Activated effector memory CD4-positive, alpha-beta T cell treated with Interleukin-2 at 50 U/mL for 16 hours (primary cell): Measurements from ENCODE around the gene AOPEP.

Source experiments
- DNase-seq: peaks from one replicate; pipeline ENCODE4 v3.0.0-alpha.2; 2020

The AOPEP gene

DNA sequence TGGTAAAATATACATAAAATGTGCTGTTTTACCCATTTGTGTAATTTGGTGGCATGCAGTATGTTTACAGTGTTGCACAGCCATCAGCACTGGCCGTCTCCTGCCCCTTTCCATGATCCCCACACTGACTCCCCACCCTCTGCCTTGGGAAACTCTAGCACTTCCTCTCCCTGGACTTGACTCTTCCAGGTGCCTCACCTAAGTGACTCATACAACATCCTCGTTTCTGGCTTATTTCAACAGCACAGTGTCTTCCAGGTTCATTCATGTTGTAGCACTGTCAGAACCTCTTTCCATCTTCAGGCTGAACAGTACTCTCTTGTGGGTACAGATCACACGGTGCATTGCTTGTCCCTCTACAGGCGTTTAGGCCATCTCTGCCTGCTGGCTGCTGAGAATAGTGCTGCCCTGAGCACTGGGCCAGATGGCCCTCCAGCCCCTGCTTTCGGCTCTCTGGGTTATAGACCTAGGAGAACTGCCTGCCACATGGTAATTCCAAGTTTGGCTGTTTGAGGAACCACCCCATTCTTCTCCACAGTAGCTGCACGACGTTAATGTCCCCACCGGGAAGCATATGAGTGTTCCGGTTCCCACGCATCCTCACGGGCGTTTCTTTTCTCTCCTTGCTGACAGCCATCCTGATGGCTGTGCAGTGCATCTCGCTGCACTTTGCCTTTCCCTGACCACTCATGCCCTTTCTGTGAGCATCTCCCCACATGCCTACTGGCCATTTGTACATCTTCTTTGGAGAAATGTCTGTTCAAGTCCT, 379.2 kb downstream of the AOPEP start:
- no peak for DNase-seq

DNA sequence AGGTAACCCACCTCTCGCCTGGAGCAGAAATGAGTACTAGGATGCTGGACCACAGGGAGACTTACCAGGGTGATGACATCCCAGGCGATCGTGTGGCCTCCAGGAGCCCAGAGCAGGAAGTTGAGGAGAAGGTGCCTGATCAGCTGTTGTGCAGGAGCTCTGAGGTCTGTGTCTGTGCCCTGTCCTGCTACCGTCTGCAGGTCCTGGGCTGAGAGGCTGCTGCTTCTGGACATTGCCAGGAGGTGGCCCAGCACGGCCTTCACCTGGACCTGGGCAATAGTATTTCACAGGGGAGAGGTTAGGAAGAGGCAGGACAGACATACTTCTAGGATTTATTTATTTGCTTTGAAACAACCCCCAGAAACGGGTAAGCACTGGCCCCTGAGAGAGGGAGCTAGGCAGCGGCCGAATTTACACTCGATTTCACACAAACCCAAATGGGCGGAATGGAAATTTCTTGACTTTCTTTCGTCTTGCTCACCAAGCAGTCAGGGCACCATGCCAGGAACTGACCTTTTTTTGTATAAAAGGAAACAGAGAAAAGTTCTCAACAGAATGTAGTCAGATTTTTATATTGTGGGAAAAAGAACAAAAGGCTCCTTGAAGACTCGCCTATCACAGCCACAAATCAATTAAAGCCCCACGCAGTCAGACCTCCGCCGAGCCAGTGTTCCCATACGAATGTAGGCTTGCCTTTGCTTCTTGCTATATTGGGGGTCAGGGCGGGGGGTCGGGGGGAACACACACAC, 380.7 kb downstream of the AOPEP start:
- no peak for DNase-seq

DNA sequence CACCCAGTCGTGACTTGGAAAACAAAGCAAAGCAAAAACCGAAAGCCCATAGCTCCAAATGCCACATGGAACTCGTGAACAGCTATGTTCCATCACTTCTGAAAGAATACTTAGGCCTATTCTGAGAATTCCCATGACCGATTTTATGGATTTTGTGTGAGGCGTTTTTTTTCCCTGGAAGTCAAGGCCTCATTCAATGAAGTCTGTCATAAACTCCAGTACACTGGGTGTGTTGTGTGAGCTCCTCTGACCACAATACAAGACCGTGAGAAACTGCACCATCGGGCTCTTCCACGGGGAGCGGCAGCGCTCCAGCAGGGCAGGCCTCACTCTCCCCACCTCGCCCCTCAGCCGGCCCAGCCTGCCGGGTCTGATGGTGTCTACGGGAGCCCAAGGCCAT, 381.5 kb downstream of the AOPEP start:
- DNase-seq, result no peak

DNA sequence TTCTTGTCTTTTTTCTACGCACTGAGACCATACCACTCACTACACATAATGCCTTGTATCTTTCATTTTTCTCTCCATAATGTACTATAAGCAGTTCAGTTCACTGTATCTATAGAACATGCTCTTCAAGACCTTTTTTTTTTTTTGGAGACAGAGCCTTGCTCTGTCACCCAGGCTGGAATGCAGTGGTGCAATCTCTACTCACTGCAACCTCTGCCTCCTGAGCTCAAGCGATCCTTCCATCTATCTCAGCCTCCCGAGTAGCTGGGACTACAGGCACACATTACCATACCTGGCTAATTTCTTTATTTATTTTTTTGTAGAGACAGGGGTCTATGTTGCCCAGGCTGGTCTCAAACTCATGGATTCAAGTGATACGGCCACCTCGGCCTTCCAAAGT, 382.3 kb downstream of the AOPEP start:
- no peak for DNase-seq

DNA sequence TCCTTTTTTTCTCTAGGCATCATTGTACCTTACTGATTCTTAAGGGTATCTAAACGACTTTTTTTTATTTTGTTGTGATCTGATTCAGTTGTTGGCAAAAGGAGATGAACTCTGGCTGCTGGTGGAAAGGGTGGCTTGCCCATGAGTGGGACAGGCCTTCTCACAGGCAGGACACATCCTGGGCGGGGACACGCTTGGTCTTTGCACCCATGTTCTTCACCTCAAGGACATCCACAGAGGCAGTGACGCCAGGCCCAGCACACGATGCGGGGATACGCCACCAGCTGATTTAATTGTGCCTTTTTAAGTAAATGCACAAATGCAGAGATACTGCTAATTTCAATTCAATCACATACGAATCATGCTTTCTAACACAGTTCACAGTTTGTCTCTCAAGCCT, 383.0 kb downstream of the AOPEP start:
- DNase-seq, result no peak

DNA sequence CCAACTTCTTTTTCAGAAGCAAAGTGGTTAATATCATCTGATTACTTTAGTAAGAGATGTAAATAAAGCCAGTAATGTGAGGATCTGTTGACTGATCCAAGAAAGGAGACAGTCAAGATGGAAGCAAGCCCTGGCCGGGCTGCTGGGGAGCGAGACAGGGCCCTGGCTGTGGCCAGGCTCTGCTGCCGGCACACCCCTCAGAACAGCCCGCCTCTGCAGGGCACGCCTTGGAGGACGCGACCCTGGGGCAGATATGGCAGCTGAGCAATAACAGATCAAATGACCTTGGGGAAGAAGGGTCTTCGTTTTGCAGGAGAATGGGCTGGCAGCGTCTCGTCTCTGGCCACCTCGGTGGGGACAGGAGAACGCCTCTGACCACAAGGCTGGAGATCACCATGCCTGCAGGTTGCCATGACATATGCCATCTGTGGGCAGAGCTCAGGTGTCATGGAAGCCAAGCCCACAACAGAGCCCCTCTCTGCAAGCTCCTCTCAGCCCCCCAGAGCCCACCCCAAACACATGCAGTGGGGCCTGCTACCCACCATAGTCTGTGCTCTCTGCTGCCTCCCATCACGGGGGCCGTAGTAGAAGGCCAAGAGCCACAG, 384.5 kb downstream of the AOPEP start:
- no peak for DNase-seq

DNA sequence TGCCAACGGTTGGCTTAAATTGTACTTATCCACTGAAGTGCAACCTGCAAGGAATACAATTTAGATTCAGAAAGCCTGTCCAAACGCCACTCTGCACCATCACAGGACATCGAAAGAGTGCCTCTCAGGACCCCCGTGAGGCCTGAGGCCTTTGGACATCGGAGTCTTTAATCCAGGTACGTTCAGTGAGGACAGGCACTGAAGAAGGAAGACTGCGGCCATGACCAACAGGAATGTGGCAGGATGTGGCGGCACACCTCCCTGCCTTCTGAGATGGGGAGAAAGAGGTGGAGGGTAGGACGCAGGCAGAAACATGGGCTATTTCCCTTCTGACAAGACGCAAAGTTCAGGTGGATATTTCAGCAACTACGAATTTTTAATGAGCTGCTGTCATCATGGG, 385.2 kb downstream of the AOPEP start:
- DNase-seq, result no peak

DNA sequence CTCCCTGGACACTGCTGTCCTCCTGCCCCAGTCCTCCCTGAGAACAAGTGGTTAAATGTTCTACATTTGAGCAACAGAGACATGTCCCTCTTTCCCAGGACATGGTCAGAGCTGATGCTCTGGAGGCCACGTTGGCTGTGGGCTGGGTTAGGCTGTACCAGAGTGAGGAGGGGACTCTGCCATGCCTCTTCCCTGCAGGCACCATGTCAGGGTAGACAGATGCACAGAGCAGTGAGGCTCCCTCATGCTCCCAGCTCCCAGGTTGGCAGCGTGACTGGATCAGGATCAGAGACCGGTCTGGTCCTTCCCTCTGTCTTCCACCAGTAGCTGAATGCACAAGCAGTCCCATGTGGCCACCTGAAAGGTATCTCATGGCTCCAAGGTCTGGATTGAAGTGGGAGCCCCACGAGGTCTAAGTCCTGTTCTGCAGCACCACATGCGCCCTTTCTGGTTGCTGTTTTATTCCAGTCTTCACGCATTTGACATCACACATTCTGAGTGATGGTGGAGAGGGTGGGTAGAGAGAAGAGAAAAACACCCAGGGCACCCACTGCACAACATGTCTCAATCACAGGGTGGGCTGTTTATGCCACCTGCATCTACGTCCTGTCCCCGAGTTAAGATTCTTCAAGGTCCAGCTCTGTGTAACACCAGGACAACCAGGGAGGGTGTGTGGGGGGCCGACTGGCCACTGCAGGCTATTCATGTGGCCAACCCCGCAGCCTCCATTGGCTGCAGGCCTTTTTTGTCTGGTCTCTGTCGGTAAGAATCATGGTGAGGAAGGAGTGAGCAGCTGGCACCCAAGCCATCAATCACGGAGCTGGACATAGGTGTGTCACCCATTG, 386.2 kb downstream of the AOPEP start:
- no peak for DNase-seq

DNA sequence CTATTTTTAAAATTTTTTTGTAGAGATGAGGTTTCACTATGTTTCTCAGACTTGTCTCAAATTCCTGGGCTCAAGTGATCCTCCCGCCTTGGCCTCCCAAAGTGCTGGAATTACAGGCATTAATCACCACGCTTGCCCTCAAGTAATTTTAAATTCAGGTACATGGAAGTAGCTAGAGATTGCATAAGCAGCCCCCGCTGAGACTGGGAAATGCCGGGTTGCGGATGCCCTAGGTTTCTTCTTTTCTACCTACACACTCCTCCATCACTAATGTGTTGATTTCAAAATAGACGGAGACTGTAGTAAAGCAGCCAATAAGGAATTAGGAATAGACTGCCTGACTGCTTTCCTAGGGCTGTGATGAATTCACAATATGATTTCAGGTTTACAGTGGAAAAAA, 388.6 kb downstream of the AOPEP start:
- no peak for DNase-seq

DNA sequence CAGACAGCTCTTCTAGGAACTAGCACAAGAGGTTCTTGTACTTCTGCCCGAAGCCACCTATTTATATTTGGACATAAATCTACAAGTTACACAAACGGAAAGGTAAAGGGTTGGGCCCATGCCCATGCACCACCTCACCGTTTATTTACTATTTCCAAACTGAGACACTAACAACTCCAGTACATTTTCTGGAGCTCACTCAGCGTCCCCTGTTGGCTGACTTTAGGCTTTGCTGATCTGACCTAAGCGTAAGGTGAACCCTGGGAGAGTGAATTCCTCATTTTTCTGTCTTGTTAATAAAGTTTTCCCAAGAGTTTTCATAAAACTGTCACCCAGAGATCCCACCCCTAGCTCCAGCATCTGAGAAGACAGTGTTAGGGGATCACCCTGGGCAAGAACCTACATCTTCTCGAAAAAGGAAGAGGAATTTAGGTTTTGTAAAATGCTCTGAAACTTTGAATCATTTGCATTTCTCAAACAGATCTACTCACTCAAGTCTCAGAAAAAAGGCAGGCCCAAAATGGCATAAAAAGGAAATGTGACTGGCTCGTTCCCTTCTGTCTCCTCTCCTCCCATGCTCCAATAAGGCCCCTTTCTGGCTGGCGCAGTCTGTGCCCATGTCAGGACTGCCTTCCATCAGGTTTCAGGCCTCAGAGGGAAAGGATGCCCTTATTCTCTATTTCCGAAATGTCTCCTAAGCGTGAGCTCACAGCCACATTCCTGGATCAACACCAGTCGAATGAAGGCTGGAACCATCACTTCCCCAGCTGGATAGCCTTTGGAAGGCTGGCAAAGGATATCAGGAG, 389.7 kb downstream of the AOPEP start:
- DNase-seq, result no peak

DNA sequence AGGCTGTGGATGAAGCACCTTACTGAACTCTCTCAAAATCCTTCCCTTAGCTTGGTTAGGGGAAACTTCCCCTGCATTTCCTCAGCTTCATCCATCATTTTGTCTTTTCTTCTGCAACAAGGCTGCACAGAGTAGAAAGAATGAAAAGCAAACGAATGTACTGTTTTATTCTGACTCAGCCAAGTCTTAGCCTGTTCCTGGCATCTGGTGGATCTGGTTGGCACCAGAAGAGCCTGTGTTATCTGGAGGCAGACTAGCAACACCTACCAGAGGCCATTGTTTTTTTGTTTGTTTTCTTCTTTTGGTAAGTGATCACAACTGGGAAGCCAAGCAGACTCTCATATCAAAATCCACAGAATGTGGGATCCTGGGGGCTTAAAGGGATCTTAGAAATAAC, 390.3 kb downstream of the AOPEP start:
- no peak for DNase-seq

DNA sequence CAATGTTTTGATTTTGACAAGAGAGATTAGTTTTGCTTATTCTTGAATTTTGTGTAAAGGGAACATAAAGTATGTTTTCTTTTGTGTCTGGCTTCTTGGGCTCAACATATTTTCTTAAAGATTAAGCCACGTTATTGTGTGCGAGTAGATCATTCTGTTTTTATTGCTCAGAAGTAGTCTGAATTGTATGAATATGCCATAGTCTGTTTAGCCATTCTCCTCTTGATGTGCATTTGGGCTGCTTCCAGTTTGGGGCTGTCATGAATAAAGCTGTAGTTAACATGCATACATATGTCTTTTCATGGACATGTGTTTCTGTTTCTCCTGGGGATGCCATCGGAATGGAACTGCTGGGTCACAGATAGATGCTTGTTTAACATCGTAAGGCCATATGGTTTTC, 392.1 kb downstream of the AOPEP start:
- DNase-seq, result no peak

DNA sequence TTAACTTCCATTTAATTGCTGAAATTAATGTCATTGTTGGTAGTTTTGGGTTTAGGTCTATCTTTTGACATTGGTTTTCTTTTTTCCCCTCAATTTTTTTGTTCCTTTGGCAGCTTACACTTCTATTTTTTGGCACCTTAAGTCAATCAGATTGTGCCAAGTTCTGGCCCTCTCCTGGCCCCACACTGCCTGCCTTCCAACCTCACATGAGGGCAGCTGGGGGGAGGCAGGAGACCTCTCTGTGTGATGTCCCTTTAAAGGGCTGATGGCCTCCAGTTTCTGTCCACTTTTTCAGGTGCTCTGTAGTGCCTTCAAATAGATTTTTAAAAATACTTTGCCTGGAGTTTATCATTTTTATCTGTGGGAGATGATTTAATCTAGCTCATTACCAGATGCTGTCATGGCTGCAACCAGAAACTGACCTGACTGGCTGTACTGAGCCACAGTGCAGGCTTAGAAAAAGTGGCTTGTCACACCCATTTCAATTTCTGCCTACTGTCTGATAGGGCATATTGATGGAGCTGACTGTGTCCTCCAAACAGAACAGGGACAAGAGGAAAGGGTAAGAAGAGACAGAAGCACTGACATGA, 394.4 kb downstream of the AOPEP start:
- no peak for DNase-seq

DNA sequence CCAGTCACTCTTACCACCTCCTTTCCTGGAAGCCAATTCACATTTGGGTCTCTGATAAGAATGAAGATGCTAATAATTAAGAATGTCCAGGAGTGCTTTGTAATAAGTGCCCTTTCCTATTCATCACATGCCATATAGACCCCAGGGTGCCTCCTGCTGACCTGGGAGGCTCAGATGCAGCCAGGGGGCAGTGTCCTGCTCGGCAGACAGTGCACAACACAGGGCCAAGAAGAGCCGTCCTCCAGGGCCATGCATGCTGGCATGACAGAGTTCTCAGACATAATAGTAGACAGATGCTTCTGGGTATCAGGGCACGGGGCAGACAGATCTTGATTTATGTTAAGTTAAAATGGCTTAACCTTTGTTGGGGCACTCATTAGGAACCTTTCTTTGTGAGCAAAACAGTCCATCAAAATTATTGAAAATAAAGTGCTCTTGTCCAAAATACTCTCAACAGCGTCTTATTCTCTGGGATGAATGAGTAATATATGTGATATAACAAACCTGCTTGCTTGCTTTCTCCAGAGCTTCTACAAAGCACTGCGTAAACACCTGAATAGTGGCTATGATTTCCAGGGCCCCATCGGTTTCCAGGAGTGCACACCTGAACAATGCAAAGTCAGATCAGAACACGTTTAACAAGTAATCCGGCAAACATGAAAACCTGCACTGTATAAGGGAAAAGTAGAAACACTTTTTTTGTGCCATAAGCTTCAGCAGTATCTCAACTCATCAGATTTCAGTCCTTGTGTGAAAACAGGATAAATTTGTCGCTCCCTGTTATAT, 398.3 kb downstream of the AOPEP start:
- no peak for DNase-seq

DNA sequence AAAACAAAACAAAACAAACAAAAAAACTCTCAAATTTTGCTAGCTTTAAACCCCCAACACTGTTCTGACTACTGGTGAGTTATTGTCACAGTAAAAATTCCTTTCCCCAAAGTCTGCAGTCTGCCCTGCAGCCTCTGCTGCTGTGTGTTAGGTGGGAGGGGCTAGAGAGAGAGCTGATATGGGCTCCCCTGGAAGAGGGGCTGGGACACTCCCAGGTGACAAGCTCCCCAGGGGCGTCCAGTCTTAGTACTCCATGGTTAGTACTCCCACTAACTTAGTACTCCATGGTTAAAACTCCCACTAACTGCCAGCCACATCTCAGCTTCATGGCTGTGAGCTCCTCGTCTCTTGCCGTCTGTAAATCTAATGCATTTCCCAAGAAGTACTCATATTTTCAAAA, 399.2 kb downstream of the AOPEP start:
- no peak for DNase-seq

DNA sequence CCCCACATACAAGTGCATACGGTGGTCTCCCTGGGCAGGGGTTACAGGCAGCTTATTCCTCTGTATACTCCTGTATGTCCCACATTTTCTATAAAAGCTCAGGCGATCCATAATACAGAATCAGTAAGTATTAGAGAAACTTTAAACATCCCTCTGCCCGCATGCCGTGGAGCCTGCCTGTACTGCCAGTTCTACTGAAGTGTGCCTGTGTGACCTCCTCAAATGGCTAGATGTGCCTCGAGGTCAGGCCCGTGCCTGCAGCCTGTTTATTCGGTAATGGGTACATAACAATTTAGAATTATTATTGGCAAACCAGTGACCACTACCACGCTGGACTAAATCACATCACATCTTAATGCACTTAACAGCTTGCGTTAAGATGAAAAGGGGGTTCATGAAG, 400.2 kb downstream of the AOPEP start:
- DNase-seq, result no peak

DNA sequence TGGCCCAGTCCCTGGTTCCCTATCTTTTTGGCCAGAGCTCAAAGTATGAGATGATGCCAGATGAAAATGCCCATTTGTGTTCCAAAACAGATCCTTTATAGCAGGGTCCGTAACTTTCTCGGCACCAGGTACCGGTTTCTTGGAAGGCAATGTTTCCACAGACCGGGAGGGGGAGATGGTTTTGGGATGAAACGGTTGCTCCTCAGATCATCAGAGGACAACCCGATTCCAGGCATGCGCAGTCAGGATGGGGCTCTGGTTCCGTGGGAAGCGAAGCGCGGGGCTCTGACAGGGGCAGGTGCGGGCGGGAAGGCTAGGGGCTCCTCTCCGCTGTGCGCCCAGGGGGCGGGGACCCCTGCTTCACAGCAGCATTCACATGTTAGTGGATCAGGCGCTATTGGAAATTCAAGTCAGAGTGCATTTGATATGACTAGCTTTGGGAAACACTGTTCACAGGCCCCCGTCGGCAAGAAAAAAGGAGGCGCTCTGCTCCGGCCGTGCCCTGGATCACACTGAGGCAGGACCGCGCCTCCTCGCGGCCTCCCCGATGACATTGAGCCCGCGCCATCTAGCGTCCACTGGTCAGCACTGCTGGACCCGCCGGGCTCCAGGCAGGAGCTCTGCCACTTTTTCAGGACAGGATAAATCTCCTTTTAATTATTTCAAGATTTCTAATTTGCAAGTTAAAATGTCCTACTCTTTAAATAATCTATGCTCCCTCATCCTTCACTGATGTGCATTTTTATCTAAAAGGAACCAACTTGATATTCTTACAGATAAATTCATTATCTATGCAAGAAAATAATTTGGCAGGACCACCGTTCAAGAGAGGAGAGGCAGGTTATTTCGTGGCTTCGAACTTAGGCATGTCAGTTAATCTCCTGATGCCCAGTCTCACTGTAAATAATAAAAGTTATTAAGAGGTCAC, 401.0 kb downstream of the AOPEP start:
- DNase-seq, result peak; percentile 44

DNA sequence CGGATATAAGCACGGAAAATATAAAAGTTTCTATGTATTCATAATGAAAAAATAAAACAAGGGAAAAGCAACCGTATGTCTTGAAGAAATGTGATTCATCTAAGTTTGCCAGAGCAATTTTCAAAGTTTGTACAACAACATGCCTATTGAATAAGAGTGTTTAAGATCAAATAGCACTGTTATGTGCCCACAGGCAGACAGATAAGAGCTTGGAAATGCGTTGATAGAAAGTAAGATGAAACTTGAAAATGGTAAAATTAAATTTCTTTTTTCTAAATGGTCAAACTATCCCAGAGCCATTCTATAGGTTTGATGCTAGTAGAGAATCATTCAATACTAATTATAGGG, 401.7 kb downstream of the AOPEP start:
- no peak for DNase-seq

DNA sequence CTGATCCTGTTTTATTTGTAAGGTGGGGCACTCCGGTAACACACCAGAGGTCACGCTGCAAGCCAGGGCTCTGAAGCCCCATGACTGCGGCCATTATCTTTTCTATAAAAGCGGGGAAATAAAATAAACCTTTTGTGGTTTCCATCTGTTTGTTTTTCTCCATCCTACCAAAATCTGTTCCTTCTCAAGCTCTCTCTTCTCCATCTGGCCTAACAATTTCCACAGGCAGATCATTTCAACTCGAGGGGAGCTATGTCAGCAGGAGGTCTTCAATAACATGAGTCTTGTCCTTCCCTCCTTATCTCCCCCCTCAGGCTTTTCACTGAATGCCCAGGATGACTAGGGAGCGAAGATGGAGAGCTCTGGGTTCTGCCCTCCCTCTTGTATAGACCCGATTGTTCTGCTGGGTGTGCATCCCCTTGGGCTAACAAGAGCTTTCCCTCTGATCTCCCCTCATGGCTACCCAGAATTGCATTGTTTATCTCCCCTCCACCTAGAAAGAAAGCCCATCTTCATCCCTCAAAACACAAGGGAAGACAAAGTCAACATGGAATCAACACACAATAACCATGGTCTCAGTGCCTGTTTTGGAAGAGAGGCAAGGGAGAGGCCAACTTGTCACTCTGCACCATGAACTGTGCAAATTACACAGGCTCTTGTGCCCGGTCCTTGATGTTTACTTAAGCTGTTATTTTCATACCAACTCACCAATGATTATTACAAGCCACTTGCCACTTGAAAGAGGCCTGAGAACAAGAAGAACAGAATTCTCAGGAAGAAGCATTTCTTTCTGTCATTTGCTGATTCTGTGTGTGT, 403.2 kb downstream of the AOPEP start:
- no peak for DNase-seq
